Esophagus (tissue), 2 donors: ENCODE data around the gene WDR44. TPM values are rescaled to one million over a fixed set of nuclear protein-coding genes. Genes with fewer than 3 reads are reported as not detected.

Experiments
- polyA plus RNA-seq, 2 donors: library from polyadenylated mRNA; stranded (reverse); fragments of 200-250 nt; gene quantifications; one replicate each; pipeline ENCODE4 v1.2.3, GENCODE V29; 2013
- donor health status: healthy with polysubstance abuse.
- donor health status: Bipolar disorder and iron deficiency.

WDR44 gene
- polyA plus RNA-seq, 2 donors: 4.0 to 6.9 TPM

Other genes starting within 250 kb of the WDR44 start
- 1 to 10 TPM; 1.6 to 3.0 TPM for gene KLHL13, start 229.3 kb upstream of the WDR44 start, polyA plus RNA-seq
- 1 to 10 TPM; 3.3 to 3.7 TPM for gene DOCK11, start 149.7 kb downstream of the WDR44 start, polyA plus RNA-seq